ENCODE results near the gene PNLIPRP3. TPM values are rescaled to one million over a fixed set of nuclear protein-coding genes. Genes with fewer than 3 reads are reported as not detected.

PNLIPRP3 gene
- total RNA-seq, 1 donor from 2014 or later, result not detected

DNA sequence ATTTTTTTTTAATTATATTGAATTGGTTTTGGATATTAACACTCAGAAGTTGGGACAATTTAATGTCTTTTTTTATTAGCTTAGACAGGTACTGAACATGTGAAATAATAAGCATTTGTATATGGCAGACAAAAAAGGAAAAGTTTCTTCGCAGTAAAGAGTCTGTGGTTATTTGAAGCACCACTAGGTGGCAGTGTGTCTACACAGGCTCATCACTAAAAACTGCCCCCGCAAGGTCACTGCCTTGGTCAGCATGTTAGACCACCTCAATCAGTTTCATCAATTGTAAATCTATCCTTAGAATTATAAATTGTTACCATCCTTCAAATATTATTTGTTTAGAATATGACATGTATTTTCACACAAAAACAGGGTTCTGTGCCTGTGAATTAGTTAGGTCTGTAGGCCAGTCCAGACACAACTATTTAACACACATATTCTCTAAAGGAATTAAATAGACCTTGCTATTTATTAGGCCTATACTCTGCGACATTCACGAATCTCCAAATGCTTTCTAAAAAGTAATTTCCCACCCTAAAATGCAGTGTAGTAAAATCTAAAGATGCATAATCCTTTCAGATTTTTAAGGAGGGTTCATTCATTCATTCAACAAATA lies 17.0 kb downstream of the PNLIPRP3 start:
- H3K4me2 ChIP-seq, result no peak overlapping the region
- TF ChIP-seq EZH2phosphoT487 (IDR thresholded peaks at IDR 0.05) (no peak), EZH2 (IDR thresholded peaks at IDR 0.05) (no peak), CTCF (IDR thresholded peaks at IDR 0.05) (peak; percentile 93)
- no peaks in the 10 kb centered on the region for H3K36me3 ChIP-seq
- H2AFZ ChIP-seq (replicated peaks), result no peak overlapping the region
- no peaks in the 10 kb centered on the region for H3K9me3 Mint-ChIP-seq
- no peaks in the 10 kb centered on the region for H3K4me1 Mint-ChIP-seq
- no peaks in the 10 kb centered on the region for H3K4me1 ChIP-seq
- no peak overlapping the region for H3K27ac Mint-ChIP-seq
- no peak overlapping the region for H3K27ac ChIP-seq
- H4K20me1 ChIP-seq (ENCODE audit: low read depth), result no peaks in the 10 kb centered on the region
- H3K4me3 Mint-ChIP-seq, result no peak overlapping the region
- no peaks in the 10 kb centered on the region for H3K79me2 ChIP-seq (ENCODE audit: low read depth)
- peak; percentile 70 for DNase-seq (ENCODE audit: low spot score)
- H3K9ac ChIP-seq, result no peak overlapping the region
- no peaks in the 10 kb centered on the region for H3F3A ChIP-seq (ENCODE audit: low read depth)
- H3K9me3 ChIP-seq (ENCODE audit: low read depth), result no peaks in the 10 kb centered on the region
- peaks cover 7% of the 10 kb centered on the region for H3K27me3 Mint-ChIP-seq (ENCODE audit: insufficient read depth, low read depth)
- no peaks in the 10 kb centered on the region for H3K27me3 ChIP-seq
- no peak overlapping the region for H3K4me3 ChIP-seq
- no peaks in the 10 kb centered on the region for H3K36me3 Mint-ChIP-seq

- H3K9ac ChIP-seq, result no peak overlapping the region
- no peaks in the 10 kb centered on the region for H3K4me1 Mint-ChIP-seq
- H3K27me3 ChIP-seq, result no peaks in the 10 kb centered on the region
- peaks cover 6% of the 10 kb centered on the region for H3K27me3 Mint-ChIP-seq (ENCODE audit: insufficient read depth, low read depth)
- H2AFZ ChIP-seq (replicated peaks), result no peak overlapping the region
- TF ChIP-seq CTCF (IDR thresholded peaks at IDR 0.05) (no peak), EZH2phosphoT487 (IDR thresholded peaks at IDR 0.05) (no peak), EZH2 (IDR thresholded peaks at IDR 0.05) (no peak)
- no peaks in the 10 kb centered on the region for H4K20me1 ChIP-seq (ENCODE audit: low read depth)
- H3K27ac Mint-ChIP-seq, result no peak overlapping the region
- H3K4me3 Mint-ChIP-seq, result no peak overlapping the region
- H3K27ac ChIP-seq, result no peak overlapping the region
- H3K79me2 ChIP-seq (ENCODE audit: low read depth), result no peaks in the 10 kb centered on the region
- no peaks in the 10 kb centered on the region for H3K36me3 Mint-ChIP-seq
- H3K4me2 ChIP-seq, result no peak overlapping the region
- H3K9me3 ChIP-seq (ENCODE audit: low read depth), result no peaks in the 10 kb centered on the region
- H3K36me3 ChIP-seq, result no peaks in the 10 kb centered on the region
- H3K4me1 ChIP-seq, result no peaks in the 10 kb centered on the region
- no peaks in the 10 kb centered on the region for H3F3A ChIP-seq (ENCODE audit: low read depth)
- DNase-seq (ENCODE audit: low spot score), result no peak
- no peaks in the 10 kb centered on the region for H3K9me3 Mint-ChIP-seq
- H3K4me3 ChIP-seq, result no peak overlapping the region
Observed at GRCh38 chr10:116450861-116451260, 23.2 kb downstream of the PNLIPRP3 start.

- H4K20me1 ChIP-seq (ENCODE audit: low read depth), result no peaks in the 10 kb centered on the region
- H3K36me3 Mint-ChIP-seq, result no peaks in the 10 kb centered on the region
- no peak for DNase-seq (ENCODE audit: low spot score)
- no peak overlapping the region for H3K4me2 ChIP-seq
- no peak for TF ChIP-seq EZH2 (IDR thresholded peaks at IDR 0.05)
- TF ChIP-seq EZH2phosphoT487 (IDR thresholded peaks at IDR 0.05), result no peak
- no peak for TF ChIP-seq CTCF (IDR thresholded peaks at IDR 0.05)
- H3K27ac Mint-ChIP-seq, result no peak overlapping the region
- H3K9ac ChIP-seq, result no peak overlapping the region
- H3K9me3 Mint-ChIP-seq, result no peaks in the 10 kb centered on the region
- H3K79me2 ChIP-seq (ENCODE audit: low read depth), result no peaks in the 10 kb centered on the region
- no peak overlapping the region for H3K27ac ChIP-seq
- peaks cover 6% of the 10 kb centered on the region for H3K27me3 Mint-ChIP-seq (ENCODE audit: insufficient read depth, low read depth)
- peaks cover 2% of the 10 kb centered on the region for H3K4me1 Mint-ChIP-seq
- H3F3A ChIP-seq (ENCODE audit: low read depth), result no peaks in the 10 kb centered on the region
- no peaks in the 10 kb centered on the region for H3K27me3 ChIP-seq
- H3K4me3 ChIP-seq, result no peak overlapping the region
- H3K36me3 ChIP-seq, result no peaks in the 10 kb centered on the region
- no peaks in the 10 kb centered on the region for H3K4me1 ChIP-seq
- no peaks in the 10 kb centered on the region for H3K9me3 ChIP-seq (ENCODE audit: low read depth)
- H3K4me3 Mint-ChIP-seq, result no peak overlapping the region
- no peak overlapping the region for H2AFZ ChIP-seq (replicated peaks)
Observed at GRCh38 chr10:116451711-116452337, 24.2 kb downstream of the PNLIPRP3 start.
